Activated CD4-positive, alpha-beta T cell treated with anti-CD3 and anti-CD28 coated beads for 36 hours (primary cell): ENCODE measurements around the gene C10orf120. TPM values are rescaled to one million over a fixed set of nuclear protein-coding genes. Genes with fewer than 3 reads are reported as not detected.

Experiments
- ATAC-seq: fragments of 200-7000 bp; cut with Tn5 transposase; one replicate; pipeline ENCODE4 v1.10.0; 2021; ENCODE audit warnings: mild to moderate bottlenecking, moderate library complexity
- CTCF ChIA-PET: fragments of 350-600 bp; sonication (Branson Sonifier 250); formaldehyde crosslinking; loops from one replicate; lab custom pipeline; 2021; ENCODE audit warnings: antibody characterized with exemption; lab: Charles Lee
- POLR2A ChIA-PET: fragments of 350-600 bp; sonication (Branson Sonifier 250); formaldehyde crosslinking; loops from one replicate; lab custom pipeline; 2021; ENCODE audit warnings: antibody characterized with exemption, inconsistent platforms; lab: Charles Lee
- DNase-seq: peaks from one replicate; pipeline ENCODE4 v3.0.0-alpha.2; 2020
- H3K27ac Mint-ChIP-seq: one replicate; pipeline ENCODE4 v1.8.0; 2021; ENCODE audit warnings: mixed read lengths
- H3K27me3 Mint-ChIP-seq: one replicate; pipeline ENCODE4 v1.8.0; 2021; ENCODE audit warnings: mixed read lengths
- H3K36me3 Mint-ChIP-seq: one replicate; pipeline ENCODE4 v1.8.0; 2021; ENCODE audit warnings: low read depth, mixed read lengths
- H3K4me1 Mint-ChIP-seq: one replicate; pipeline ENCODE4 v1.8.0; 2021; ENCODE audit warnings: mixed read lengths
- H3K4me3 Mint-ChIP-seq: one replicate; pipeline ENCODE4 v1.8.0; 2021; ENCODE audit warnings: mild to moderate bottlenecking, moderate library complexity, mixed read lengths
- H3K9me3 Mint-ChIP-seq: one replicate; pipeline ENCODE4 v1.8.0; 2021; ENCODE audit warnings: low read depth, mixed read lengths
- intact Hi-C, 2 experiments: fragments of 100-400 bp; cut with DNase I in 1 of 2; cut with micrococcal nuclease in 1 of 2; formaldehyde crosslinking; loops; one replicate each; pipeline versions ENCODE4 v1.14.2 to v1.15.1; 2022 to 2024; cut with DNase I, micrococcal nuclease
- total RNA-seq, 2 experiments: library from RNA; stranded (reverse); gene quantifications; one replicate each; pipeline ENCODE4 v1.2.3, GENCODE V29; 2021

C10orf120 gene
- total RNA-seq, 2 experiments from 2014 or later: not detected

- H3K4me3 Mint-ChIP-seq: no peak overlapping the region
- intact Hi-C loops: no loop called here
- ATAC-seq: no peak
- H3K4me1 Mint-ChIP-seq: no peaks in the 10 kb centered on the region
- H3K27me3 Mint-ChIP-seq: peaks cover 9% of the 10 kb centered on the region
- CTCF ChIA-PET: interaction anchor here (0.6 kb wide), 1 partner anchor 255 kb away, joined by 3 read pairs; the partner anchor contains the start of gene PSTK
- POLR2A ChIA-PET: no interaction called here
- H3K36me3 Mint-ChIP-seq: no peaks in the 10 kb centered on the region
- H3K27ac Mint-ChIP-seq: no peak overlapping the region
- H3K9me3 Mint-ChIP-seq: no peaks in the 10 kb centered on the region
- no peak for DNase-seq
Observed at GRCh38 chr10:122725006-122725405, 25.4 kb upstream of the C10orf120 start.

GRCh38 chr10:122721111-122721510 is 21.5 kb upstream of the C10orf120 start:
- Mint-ChIP-seq H3K9me3 (no peaks in the 10 kb centered on the region), H3K4me3 (no peak overlapping the region), H3K27ac (no peak overlapping the region), H3K4me1 (no peaks in the 10 kb centered on the region), H3K27me3 (peaks cover 5% of the 10 kb centered on the region), H3K36me3 (no peaks in the 10 kb centered on the region)
- intact Hi-C loops: no loop called here
- no peak for ATAC-seq
- no peak for DNase-seq
- ChIA-PET POLR2A (no interaction called here), CTCF (interaction anchor here (1.1 kb wide), 1 partner anchor 72 kb away, joined by 4 read pairs; no protein-coding TSS in a partner anchor)

- POLR2A ChIA-PET: no interaction called here
- H3K4me3 Mint-ChIP-seq: no peak overlapping the region
- ATAC-seq (no peak), DNase-seq (no peak)
- H3K4me1 Mint-ChIP-seq: no peaks in the 10 kb centered on the region
- peaks cover 5% of the 10 kb centered on the region for H3K27me3 Mint-ChIP-seq
- CTCF ChIA-PET: no interaction called here
- H3K27ac Mint-ChIP-seq: no peak overlapping the region
- no peaks in the 10 kb centered on the region for H3K36me3 Mint-ChIP-seq
- no peaks in the 10 kb centered on the region for H3K9me3 Mint-ChIP-seq
- intact Hi-C loops: no loop called here
Observed at GRCh38 chr10:122716025-122716424, 16.4 kb upstream of the C10orf120 start.

- DNase-seq: no peak
- ChIA-PET POLR2A (no interaction called here), CTCF (interaction anchor here (1.3 kb wide), 1 partner anchor 164 kb away, joined by 3 read pairs; the partner anchor contains the start of gene FAM24B)
- H3K4me3 Mint-ChIP-seq: no peak overlapping the region
- no peaks in the 10 kb centered on the region for H3K9me3 Mint-ChIP-seq
- no peaks in the 10 kb centered on the region for H3K4me1 Mint-ChIP-seq
- intact Hi-C loops: no loop called here
- no peak overlapping the region for H3K27ac Mint-ChIP-seq
- no peak for ATAC-seq
- H3K36me3 Mint-ChIP-seq: no peaks in the 10 kb centered on the region
- peaks cover 5% of the 10 kb centered on the region for H3K27me3 Mint-ChIP-seq
Observed at GRCh38 chr10:122715576-122715975, 15.9 kb upstream of the C10orf120 start.

GRCh38 chr10:122713091-122713885 is 13.6 kb upstream of the C10orf120 start:
- no peak overlapping the region for H3K27ac Mint-ChIP-seq
- ATAC-seq (no peak), DNase-seq (no peak)
- H3K9me3 Mint-ChIP-seq: no peaks in the 10 kb centered on the region
- H3K4me3 Mint-ChIP-seq: no peak overlapping the region
- intact Hi-C loops: no loop called here
- ChIA-PET CTCF (interaction anchor here (1.8 kb wide), 1 partner anchor 9 kb away, joined by 6 read pairs; no protein-coding TSS in a partner anchor), POLR2A (no interaction called here)
- H3K4me1 Mint-ChIP-seq: no peaks in the 10 kb centered on the region
- H3K27me3 Mint-ChIP-seq: peaks cover 13% of the 10 kb centered on the region
- H3K36me3 Mint-ChIP-seq: no peaks in the 10 kb centered on the region

- ATAC-seq (no peak), DNase-seq (no peak)
- intact Hi-C loops: no loop called here
- peaks cover 12% of the 10 kb centered on the region for H3K27me3 Mint-ChIP-seq
- H3K36me3 Mint-ChIP-seq: no peaks in the 10 kb centered on the region
- H3K9me3 Mint-ChIP-seq: no peaks in the 10 kb centered on the region
- H3K4me1 Mint-ChIP-seq: peaks cover 8% of the 10 kb centered on the region
- ChIA-PET POLR2A (no interaction called here), CTCF (no interaction called here)
- no peak overlapping the region for H3K4me3 Mint-ChIP-seq
- H3K27ac Mint-ChIP-seq: no peak overlapping the region
Observed at GRCh38 chr10:122710576-122710975, 10.9 kb upstream of the C10orf120 start.

- no peak for DNase-seq
- Mint-ChIP-seq H3K4me3 (no peak overlapping the region), H3K4me1 (peaks cover 8% of the 10 kb centered on the region), H3K9me3 (no peaks in the 10 kb centered on the region), H3K27ac (no peak overlapping the region), H3K36me3 (no peaks in the 10 kb centered on the region), H3K27me3 (peaks cover 12% of the 10 kb centered on the region)
- intact Hi-C loops: no loop called here
- ATAC-seq: no peak
- CTCF ChIA-PET: no interaction called here
- POLR2A ChIA-PET: no interaction called here
Observed at GRCh38 chr10:122709971-122710370, 10.3 kb upstream of the C10orf120 start.

GRCh38 chr10:122707535-122707934 is 7.9 kb upstream of the C10orf120 start:
- no peak overlapping the region for H3K4me3 Mint-ChIP-seq
- no peak overlapping the region for H3K27ac Mint-ChIP-seq
- H3K4me1 Mint-ChIP-seq: peaks cover 8% of the 10 kb centered on the region
- intact Hi-C loops: no loop called here
- no peaks in the 10 kb centered on the region for H3K9me3 Mint-ChIP-seq
- POLR2A ChIA-PET: no interaction called here
- no peaks in the 10 kb centered on the region for H3K36me3 Mint-ChIP-seq
- H3K27me3 Mint-ChIP-seq: peaks cover 12% of the 10 kb centered on the region
- DNase-seq (no peak), ATAC-seq (no peak)
- CTCF ChIA-PET: no interaction called here

- Mint-ChIP-seq H3K4me3 (no peak overlapping the region), H3K27me3 (peaks cover 12% of the 10 kb centered on the region), H3K27ac (no peak overlapping the region), H3K36me3 (no peaks in the 10 kb centered on the region), H3K9me3 (no peaks in the 10 kb centered on the region), H3K4me1 (peaks cover 8% of the 10 kb centered on the region)
- ATAC-seq (no peak), DNase-seq (no peak)
- intact Hi-C loops: no loop called here
- POLR2A ChIA-PET: no interaction called here
- CTCF ChIA-PET: interaction anchor here (1.4 kb wide), 1 partner anchor 54 kb away, joined by 3 read pairs; no protein-coding TSS in a partner anchor
Observed at GRCh38 chr10:122706947-122707346, 7.3 kb upstream of the C10orf120 start.

- Mint-ChIP-seq H3K4me3 (no peak overlapping the region), H3K36me3 (no peaks in the 10 kb centered on the region), H3K27ac (no peak overlapping the region), H3K27me3 (peaks cover 12% of the 10 kb centered on the region), H3K9me3 (no peaks in the 10 kb centered on the region), H3K4me1 (peaks cover 8% of the 10 kb centered on the region)
- no peak for DNase-seq
- CTCF ChIA-PET: interaction anchor here (0.5 to 1.4 kb wide), 3 partner anchors 12 to 53 kb away, joined by 3 to 4 read pairs (median 3); no protein-coding TSS in a partner anchor
- POLR2A ChIA-PET: no interaction called here
- intact Hi-C loops: no loop called here
- no peak for ATAC-seq
Observed at GRCh38 chr10:122706467-122706866, 6.8 kb upstream of the C10orf120 start.

GRCh38 chr10:122703483-122704448 is 4.1 kb upstream of the C10orf120 start:
- Mint-ChIP-seq H3K4me1 (peaks cover 8% of the 10 kb centered on the region), H3K27me3 (peaks cover 4% of the 10 kb centered on the region), H3K36me3 (no peaks in the 10 kb centered on the region), H3K27ac (no peak overlapping the region), H3K4me3 (no peak overlapping the region), H3K9me3 (no peaks in the 10 kb centered on the region)
- intact Hi-C loops: loop anchor here (1.0 to 5.0 kb wide), 7 partner anchors 55 to 406 kb away; no protein-coding TSS in a partner anchor
- ChIA-PET CTCF (interaction anchor here (0.6 to 1.2 kb wide), 6 partner anchors 10 to 405 kb away, joined by 3 to 6 read pairs (median 4); no protein-coding TSS in a partner anchor), POLR2A (no interaction called here)
- ATAC-seq (no peak), DNase-seq (peak; percentile 77)
